ENCODE results near the gene GRM4. TPM values are rescaled to one million over a fixed set of nuclear protein-coding genes. Genes with fewer than 3 reads are reported as not detected.

GRM4 gene
- total RNA-seq, 6 experiments from 2014 or later, result not detected

- DNase-seq (no peak), ATAC-seq (no peak)
- Histone ChIP-seq H3K27me3 (no peaks in the 10 kb centered on the region), H3K4me3 (no peak overlapping the region), H3K9me3 (no peaks in the 10 kb centered on the region), H3K36me3 (no peaks in the 10 kb centered on the region), H3K27ac (no peak overlapping the region), H3K4me1 (no peaks in the 10 kb centered on the region)
- intact Hi-C loops (cut with DNase I), result loop anchor here (5.0 to 10.0 kb wide), 2 partner anchors 175 to 257 kb away; no protein-coding TSS in a partner anchor
- TF ChIP-seq CTCF (IDR thresholded peaks at IDR 0.05) (no peak), POLR2A (IDR thresholded peaks at IDR 0.05) (no peak)
- 85% methylated on average over 5 of the region's 15 CpGs for WGBS (ENCODE audit: insufficient coverage, low coverage, low lambda C conversion rate, missing lambda C conversion rate)
These were observed 116.2 kb downstream of the GRM4 start for GRCh38 chr6:34029489-34030280.

GRCh38 chr6:34028691-34029360, 117.1 kb downstream of the GRM4 start:
- H3K27me3 ChIP-seq, result no peaks in the 10 kb centered on the region
- H3K9me3 ChIP-seq, result no peaks in the 10 kb centered on the region
- no peak overlapping the region for H3K27ac ChIP-seq
- H3K4me1 ChIP-seq, result no peaks in the 10 kb centered on the region
- TF ChIP-seq CTCF (IDR thresholded peaks at IDR 0.05), result no peak
- no peak for TF ChIP-seq POLR2A (IDR thresholded peaks at IDR 0.05)
- H3K36me3 ChIP-seq, result no peaks in the 10 kb centered on the region
- no peak overlapping the region for H3K4me3 ChIP-seq
- intact Hi-C loops (cut with DNase I), result loop anchor here (5.0 to 10.0 kb wide), 2 partner anchors 174 to 257 kb away; no protein-coding TSS in a partner anchor
- DNase-seq (no peak), ATAC-seq (no peak)
- WGBS (ENCODE audit: insufficient coverage, low coverage, low lambda C conversion rate, missing lambda C conversion rate), result 83% methylated on average over 6 of the region's 18 CpGs

- no peaks in the 10 kb centered on the region for H3K36me3 ChIP-seq
- no peak overlapping the region for H3K4me3 ChIP-seq
- no CpG with 5 or more reads among the region's 31 CpGs for WGBS (ENCODE audit: insufficient coverage, low coverage, low lambda C conversion rate, missing lambda C conversion rate)
- H3K27ac ChIP-seq, result no peak overlapping the region
- H3K9me3 ChIP-seq, result no peaks in the 10 kb centered on the region
- H3K27me3 ChIP-seq, result no peaks in the 10 kb centered on the region
- ATAC-seq, result no peak
- DNase-seq, result no peak
- intact Hi-C loops (cut with DNase I), result loop anchor here (5.0 to 10.0 kb wide), 2 partner anchors 173 to 256 kb away; no protein-coding TSS in a partner anchor
- H3K4me1 ChIP-seq, result no peaks in the 10 kb centered on the region
- TF ChIP-seq POLR2A (IDR thresholded peaks at IDR 0.05), result no peak
- peak in 1 of 4 donors; percentile 4 for TF ChIP-seq CTCF (IDR thresholded peaks at IDR 0.05)
These were observed 117.9 kb downstream of the GRM4 start for GRCh38 chr6:34027939-34028441.

- ATAC-seq, result peak; percentile 66 to 85 (median 78)
- TF ChIP-seq POLR2A (IDR thresholded peaks at IDR 0.05) (no peak), CTCF (IDR thresholded peaks at IDR 0.05) (peak; percentile 87 to 91 (median 89))
- no peak overlapping the region for H3K4me3 ChIP-seq
- H3K9me3 ChIP-seq, result no peaks in the 10 kb centered on the region
- intact Hi-C loops (cut with DNase I), result loop anchor here (5.0 to 10.0 kb wide), 2 partner anchors 173 to 255 kb away; no protein-coding TSS in a partner anchor
- H3K27ac ChIP-seq, result no peak overlapping the region
- no peaks in the 10 kb centered on the region for H3K27me3 ChIP-seq
- peak; percentile 53 to 67 (median 62) for DNase-seq
- no peaks in the 10 kb centered on the region for H3K36me3 ChIP-seq
- WGBS (ENCODE audit: insufficient coverage, low coverage, low lambda C conversion rate, missing lambda C conversion rate), result no CpG with 5 or more reads among the region's 17 CpGs
- no peaks in the 10 kb centered on the region for H3K4me1 ChIP-seq
These were observed 118.4 kb downstream of the GRM4 start for GRCh38 chr6:34027445-34027936.

Measured in right lobe of liver (tissue), 6 donors.